MM.1S (cell line): ENCODE measurements around the gene NAGPA.

ENCODE experiments used
- DNase-seq: peaks from one replicate; pipeline ENCODE4 v3.0.0-alpha.2; 2015
- H2AFZ ChIP-seq: fragments of 300-600 bp; sonication (generic); 2 replicates; pipeline ENCODE4 v1.6.0; 2016; ENCODE audit warnings: antibody characterized with exemption, low read length
- H3F3A ChIP-seq: fragments of 300-600 bp; sonication (generic); 2 replicates; pipeline ENCODE4 v1.6.1; 2016; ENCODE audit warnings: mild to moderate bottlenecking, antibody characterized with exemption, low read length, moderate library complexity, mixed read lengths; ENCODE audit not compliant: insufficient read depth
- H3K27ac ChIP-seq: fragments of 300-600 bp; sonication (generic); 2 replicates; pipeline ENCODE4 v1.5.1; 2016; ENCODE audit warnings: mild to moderate bottlenecking, low read length
- H3K27me3 ChIP-seq: fragments of 300-600 bp; sonication (generic); replicated peaks from 2 replicates; pipeline ENCODE4 v1.6.0; 2016; ENCODE audit warnings: low read length; ENCODE audit not compliant: insufficient read depth
- H3K36me3 ChIP-seq: fragments of 300-600 bp; sonication (generic); replicated peaks from 2 replicates; pipeline ENCODE4 v1.6.1; 2016; ENCODE audit warnings: mild to moderate bottlenecking, low read length, mixed read lengths; ENCODE audit not compliant: insufficient read depth
- H3K4me1 ChIP-seq: fragments of 300-600 bp; sonication (generic); 2 replicates; pipeline ENCODE4 v1.6.1; 2016; ENCODE audit warnings: low read length, mixed read lengths
- H3K4me2 ChIP-seq: fragments of 300-600 bp; sonication (generic); 2 replicates; pipeline ENCODE4 v1.6.0; 2016; ENCODE audit warnings: low read depth, low read length
- H3K4me3 ChIP-seq: fragments of 300-600 bp; sonication (generic); 2 replicates; pipeline ENCODE4 v1.5.1; 2016; ENCODE audit warnings: low read length, mixed read lengths
- H3K79me2 ChIP-seq: fragments of 300-600 bp; sonication (generic); 2 replicates; pipeline ENCODE4 v1.6.1; 2016; ENCODE audit warnings: mixed run types, low read length, mixed read lengths
- H3K9ac ChIP-seq: fragments of 300-600 bp; sonication (generic); 2 replicates; pipeline ENCODE4 v1.6.1; 2016; ENCODE audit warnings: low read length, mixed read lengths
- H3K9me2 ChIP-seq: fragments of 300-600 bp; sonication (generic); replicated peaks from 2 replicates; pipeline ENCODE4 v1.6.1; 2016; ENCODE audit warnings: mild to moderate bottlenecking, low read length, mixed read lengths; ENCODE audit not compliant: insufficient read depth
- H3K9me3 ChIP-seq: fragments of 300-600 bp; sonication (generic); replicated peaks from 2 replicates; pipeline ENCODE4 v1.6.1; 2016; ENCODE audit warnings: mild to moderate bottlenecking, low read length, mixed read lengths; ENCODE audit not compliant: insufficient read depth
- H4K20me1 ChIP-seq: fragments of 300-600 bp; sonication (generic); 2 replicates; pipeline ENCODE4 v1.6.1; 2016; ENCODE audit warnings: mild to moderate bottlenecking, low read length, moderate library complexity, mixed read lengths; ENCODE audit not compliant: insufficient read depth
- EZH2 ChIP-seq: fragments of 300-600 bp; sonication (generic); optimal IDR thresholded peaks from 2 replicates; pipeline ENCODE3; 2017; ENCODE audit warnings: low read depth, mild to moderate bottlenecking, antibody characterized with exemption, low read length, mixed read lengths
- EZH2phosphoT487 ChIP-seq: fragments of 300-600 bp; sonication (generic); IDR thresholded peaks from 2 replicates; pipeline ENCODE4 v1.6.1; 2018; ENCODE audit warnings: antibody characterized with exemption, low read length
- TF ChIP-seq, protein P1 (sequence below): fragments of 300-600 bp; sonication (generic); IDR thresholded peaks from 2 replicates; pipeline ENCODE4 v1.5.1; 2016; ENCODE audit warnings: antibody characterized with exemption, low read length, mixed read lengths

NAGPA gene

DNA sequence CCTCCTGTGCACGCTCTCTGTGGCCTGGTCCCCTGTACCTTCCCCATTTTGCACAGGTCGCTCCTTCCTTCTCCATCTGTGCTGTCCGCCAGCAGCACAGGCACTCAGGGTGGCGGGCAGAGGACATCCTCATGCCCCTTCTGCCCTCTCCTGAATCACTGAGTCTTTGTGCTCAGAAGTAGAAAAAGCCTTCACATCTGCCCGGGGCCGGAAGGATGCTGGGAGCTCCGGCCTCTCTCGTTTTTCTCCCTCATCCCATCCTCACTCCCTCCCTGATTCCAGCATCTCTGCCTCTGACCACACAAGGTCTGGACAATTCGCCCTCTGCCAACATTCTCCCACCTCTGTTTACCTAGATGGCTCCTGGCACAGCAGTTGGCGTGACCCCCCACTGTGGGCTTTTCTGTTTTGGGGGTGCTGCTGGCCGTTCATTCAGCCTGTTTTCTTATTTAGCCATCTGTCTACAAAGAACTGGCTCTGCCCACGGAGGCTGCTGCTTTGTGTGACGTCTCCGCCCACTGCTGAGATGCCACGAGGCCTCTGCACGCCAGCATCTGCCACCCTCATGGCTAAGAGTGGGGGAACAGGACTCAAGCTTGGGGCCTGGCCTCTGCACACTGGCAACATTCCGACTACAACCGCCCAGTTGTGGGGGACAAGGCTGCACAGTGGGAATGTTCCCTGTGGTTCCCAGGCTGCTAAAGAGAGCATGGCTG, 38.9 kb downstream of the NAGPA start:
- TF ChIP-seq, protein P1, sequence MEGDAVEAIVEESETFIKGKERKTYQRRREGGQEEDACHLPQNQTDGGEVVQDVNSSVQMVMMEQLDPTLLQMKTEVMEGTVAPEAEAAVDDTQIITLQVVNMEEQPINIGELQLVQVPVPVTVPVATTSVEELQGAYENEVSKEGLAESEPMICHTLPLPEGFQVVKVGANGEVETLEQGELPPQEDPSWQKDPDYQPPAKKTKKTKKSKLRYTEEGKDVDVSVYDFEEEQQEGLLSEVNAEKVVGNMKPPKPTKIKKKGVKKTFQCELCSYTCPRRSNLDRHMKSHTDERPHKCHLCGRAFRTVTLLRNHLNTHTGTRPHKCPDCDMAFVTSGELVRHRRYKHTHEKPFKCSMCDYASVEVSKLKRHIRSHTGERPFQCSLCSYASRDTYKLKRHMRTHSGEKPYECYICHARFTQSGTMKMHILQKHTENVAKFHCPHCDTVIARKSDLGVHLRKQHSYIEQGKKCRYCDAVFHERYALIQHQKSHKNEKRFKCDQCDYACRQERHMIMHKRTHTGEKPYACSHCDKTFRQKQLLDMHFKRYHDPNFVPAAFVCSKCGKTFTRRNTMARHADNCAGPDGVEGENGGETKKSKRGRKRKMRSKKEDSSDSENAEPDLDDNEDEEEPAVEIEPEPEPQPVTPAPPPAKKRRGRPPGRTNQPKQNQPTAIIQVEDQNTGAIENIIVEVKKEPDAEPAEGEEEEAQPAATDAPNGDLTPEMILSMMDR: no peak
- TF ChIP-seq EZH2phosphoT487: no peak
- no peak for TF ChIP-seq EZH2
- H3K4me3 ChIP-seq: no peak overlapping the region
- H2AFZ ChIP-seq: no peak overlapping the region
- DNase-seq: no peak
- H3K36me3 ChIP-seq: no peaks in the 10 kb centered on the region
- no peaks in the 10 kb centered on the region for H3K9me3 ChIP-seq
- no peaks in the 10 kb centered on the region for H3K79me2 ChIP-seq
- H3K27me3 ChIP-seq: peaks cover 50% of the 10 kb centered on the region
- H3F3A ChIP-seq: no peaks in the 10 kb centered on the region
- no peak overlapping the region for H3K27ac ChIP-seq
- no peaks in the 10 kb centered on the region for H3K9me2 ChIP-seq
- no peak overlapping the region for H3K9ac ChIP-seq
- H3K4me1 ChIP-seq: no peaks in the 10 kb centered on the region
- no peak overlapping the region for H3K4me2 ChIP-seq
- no peaks in the 10 kb centered on the region for H4K20me1 ChIP-seq

DNA sequence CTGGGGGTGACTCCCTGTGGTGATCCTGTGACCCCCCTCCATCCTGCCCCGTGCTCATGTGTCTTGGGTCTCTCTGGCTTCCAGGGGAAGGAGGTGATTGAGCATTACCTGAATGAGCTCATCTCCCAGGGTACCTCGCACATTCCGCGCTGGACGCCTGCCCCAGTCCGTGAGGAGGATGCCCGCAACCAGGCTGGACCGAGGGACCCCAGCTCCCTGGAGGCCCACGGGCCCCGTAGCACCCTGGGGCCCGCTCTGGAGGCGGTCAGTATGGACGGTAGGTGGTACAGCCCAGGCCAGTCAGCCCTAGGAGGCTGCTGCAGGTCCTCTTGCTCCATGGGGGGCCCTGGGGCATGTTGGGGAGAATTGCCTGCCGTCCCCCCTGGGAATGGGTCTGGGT, 42.0 kb downstream of the NAGPA start:
- Histone ChIP-seq H2AFZ (no peak overlapping the region), H4K20me1 (no peaks in the 10 kb centered on the region), H3K4me1 (no peaks in the 10 kb centered on the region), H3K9ac (no peak overlapping the region), H3K4me2 (no peak overlapping the region), H3K4me3 (no peak overlapping the region), H3F3A (no peaks in the 10 kb centered on the region), H3K9me3 (no peaks in the 10 kb centered on the region), H3K9me2 (no peaks in the 10 kb centered on the region), H3K79me2 (no peaks in the 10 kb centered on the region), H3K27ac (no peak overlapping the region), H3K27me3 (peaks cover 67% of the 10 kb centered on the region), H3K36me3 (no peaks in the 10 kb centered on the region)
- TF ChIP-seq, protein P1: no peak
- TF ChIP-seq EZH2phosphoT487 (no peak), EZH2 (no peak)
- DNase-seq: no peak

- no peaks in the 10 kb centered on the region for H4K20me1 ChIP-seq
- no peaks in the 10 kb centered on the region for H3K79me2 ChIP-seq
- no peaks in the 10 kb centered on the region for H3K9me2 ChIP-seq
- H3K27me3 ChIP-seq: peaks cover 67% of the 10 kb centered on the region
- H3F3A ChIP-seq: no peaks in the 10 kb centered on the region
- no peak overlapping the region for H3K27ac ChIP-seq
- H3K4me1 ChIP-seq: no peaks in the 10 kb centered on the region
- H3K36me3 ChIP-seq: no peaks in the 10 kb centered on the region
- H3K4me3 ChIP-seq: no peak overlapping the region
- no peak overlapping the region for H2AFZ ChIP-seq
- H3K9me3 ChIP-seq: no peaks in the 10 kb centered on the region
- no peak for DNase-seq
- H3K4me2 ChIP-seq: no peak overlapping the region
- H3K9ac ChIP-seq: no peak overlapping the region
- TF ChIP-seq, protein P1: no peak
- TF ChIP-seq EZH2 (no peak), EZH2phosphoT487 (no peak)
These were observed 43.3 kb downstream of the NAGPA start for GRCh38 chr16:4990415-4990814.
